BLaER1 treated with 17β-estradiol and CSF1 and Interleukin-3, amounts not matched to agents 10 nM and 100 nM (cell line): Measurements from ENCODE around the gene MYL10.
"Not testable (repeated sequence)": the region's sequence is repeated elsewhere in the genome, so short reads cannot be mapped to it uniquely, and the experiment has no call there.

Experiments used
- H3K27ac ChIP-seq, 11 experiments: shearing (Covaris generic); formaldehyde crosslinking; 2 replicates each; pipeline ENCODE4 v1.8.1; 2022
- H3K27me3 ChIP-seq, 11 experiments: shearing (Covaris generic); formaldehyde crosslinking; 2 replicates each; pipeline ENCODE4 v1.8.1; 2022
- H3K36me3 ChIP-seq, 11 experiments: shearing (Covaris generic); formaldehyde crosslinking; 2 replicates each; pipeline ENCODE4 v1.8.1; 2022
- H3K4me1 ChIP-seq, 10 experiments: shearing (Covaris generic); formaldehyde crosslinking; 2 replicates each; pipeline ENCODE4 v1.8.1; 2022
- H3K4me2 ChIP-seq, 11 experiments: shearing (Covaris generic); formaldehyde crosslinking; 2 replicates each; pipeline ENCODE4 v1.8.1; 2022
- H3K4me3 ChIP-seq, 10 experiments: shearing (Covaris generic); formaldehyde crosslinking; 2 replicates each; pipeline ENCODE4 v1.8.1; 2022
- H3K9ac ChIP-seq, 11 experiments: shearing (Covaris generic); formaldehyde crosslinking; 2 replicates each; pipeline ENCODE4 v1.8.1; 2022
- H3K9me3 ChIP-seq, 11 experiments: shearing (Covaris generic); formaldehyde crosslinking; replicated peaks in 1 of 11; 2 replicates each; pipeline ENCODE4 v1.8.1; 2022
- H4K20me1 ChIP-seq, 11 experiments: shearing (Covaris generic); formaldehyde crosslinking; 2 replicates each; pipeline ENCODE4 v1.8.1; 2022
- Cebpa-rat ChIP-seq, 11 experiments: shearing (Covaris generic); IDR thresholded peaks; 2 replicates each; pipeline ENCODE4 v1.8.1; 2022

MYL10 gene

DNA sequence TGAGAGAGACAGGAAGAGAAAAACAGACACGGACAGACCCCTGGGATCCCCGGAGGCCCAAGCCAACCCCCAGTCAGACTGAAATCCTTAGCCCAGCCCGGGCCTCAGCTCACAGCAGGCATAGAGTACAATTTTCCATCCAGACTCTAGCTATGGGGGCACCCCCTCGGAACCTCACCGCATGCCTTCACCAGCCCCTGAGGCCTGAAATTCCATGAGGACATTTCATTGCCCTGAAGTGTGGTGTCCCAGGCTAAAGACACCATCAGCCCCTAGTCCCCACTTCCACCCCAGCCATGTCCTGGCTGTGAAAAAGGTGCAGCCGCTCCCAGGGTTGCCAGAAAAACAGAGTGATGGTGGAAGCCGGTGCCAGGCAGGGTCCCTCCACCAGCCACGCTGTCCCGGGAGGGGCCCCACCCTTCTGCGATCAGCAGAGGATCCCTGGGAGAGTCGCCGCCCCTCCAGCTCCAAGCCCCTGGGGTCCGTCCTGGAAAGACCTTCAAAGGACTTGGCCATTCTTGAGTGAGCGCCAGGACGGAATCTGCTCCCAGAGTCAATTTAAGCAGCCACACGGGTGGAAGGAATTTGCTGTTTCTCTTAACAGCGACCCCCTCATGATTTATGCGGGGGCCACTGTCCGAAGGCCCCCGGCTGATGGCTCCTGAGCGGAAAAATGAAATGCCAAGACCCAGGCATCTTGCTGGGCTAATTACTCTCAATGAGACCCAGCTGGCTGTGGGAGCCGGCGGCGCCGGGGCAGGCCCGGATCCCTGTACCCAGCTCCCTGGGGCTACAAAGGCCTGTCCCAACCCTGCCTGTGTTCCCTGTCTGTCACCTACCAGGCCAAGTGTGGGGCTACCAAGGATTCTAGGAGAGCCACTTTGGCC lies 23.2 kb downstream of the MYL10 start:
- H3K27ac ChIP-seq = no peak overlapping the region
- no peaks in the 10 kb centered on the region for H3K36me3 ChIP-seq
- no peak for TF ChIP-seq Cebpa-rat (IDR thresholded peaks at IDR 0.05)
- H3K4me1 ChIP-seq = peaks cover 0 to 11% (median 0%) of the 10 kb centered on the region in 10 experiments; a peak in 5 of 20 replicates
- no peaks in the 10 kb centered on the region for H4K20me1 ChIP-seq
- H3K9ac ChIP-seq = peak overlapping the region in 2 of 11 experiments; percentile 0 to 23; a peak in 2 of 22 replicates
- H3K9me3 ChIP-seq = no peaks in the 10 kb centered on the region
- H3K4me2 ChIP-seq = no peak overlapping the region; a peak in 1 of 22 replicates
- no peaks in the 10 kb centered on the region for H3K27me3 ChIP-seq
- H3K4me3 ChIP-seq = no peak overlapping the region

GRCh38 chr7:101604934-101605332 lies 24.2 kb downstream of the MYL10 start:
- H3K4me3 ChIP-seq, H3K27me3 ChIP-seq: not testable (repeated sequence)

DNA sequence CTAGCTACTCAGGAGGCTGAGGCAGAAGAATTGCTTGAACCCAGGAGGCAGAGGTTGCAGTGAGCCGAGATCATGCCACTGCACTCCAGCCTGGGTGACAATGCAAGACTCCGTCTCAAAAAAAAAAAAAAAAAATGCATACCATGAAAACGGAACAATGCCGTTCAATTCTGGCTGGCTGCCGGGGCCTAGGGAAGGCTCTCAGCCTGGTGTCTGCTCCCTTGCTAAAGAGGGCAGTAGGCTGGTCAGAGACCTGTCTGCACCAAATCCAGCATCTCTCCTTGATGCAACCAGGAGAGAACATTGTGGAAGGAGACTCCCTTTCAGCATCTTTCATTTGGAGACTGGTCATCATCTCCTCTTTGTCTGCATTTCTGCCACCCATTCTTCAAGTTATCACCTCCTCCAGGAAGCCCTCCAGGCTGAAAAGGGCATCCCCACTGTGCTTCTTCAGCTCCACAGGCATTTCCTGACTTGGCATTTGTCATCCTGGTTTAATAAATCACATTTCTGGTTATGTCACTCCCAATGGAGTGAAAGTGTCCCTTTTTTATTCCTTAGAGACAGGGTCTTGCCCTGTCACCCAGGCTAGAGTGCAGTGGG lies 24.7 kb downstream of the MYL10 start:
- Histone ChIP-seq H3K4me1 (peaks cover 0 to 11% (median 0%) of the 10 kb centered on the region in 10 experiments; a peak in 5 of 20 replicates), H4K20me1 (no peaks in the 10 kb centered on the region), H3K9ac (no peak overlapping the region), H3K4me3 (no peak overlapping the region), H3K27me3 (no peaks in the 10 kb centered on the region), H3K27ac (no peak overlapping the region), H3K4me2 (no peak overlapping the region), H3K36me3 (no peaks in the 10 kb centered on the region), H3K9me3 (no peaks in the 10 kb centered on the region)
- TF ChIP-seq Cebpa-rat (IDR thresholded peaks at IDR 0.05) = no peak

More at GRCh38 chr7:101604934-101605332, 24.2 kb downstream of the MYL10 start:
- not testable (repeated sequence) for H3K36me3 ChIP-seq, H3K4me2 ChIP-seq, H4K20me1 ChIP-seq, H3K9me3 ChIP-seq, H3K27ac ChIP-seq
- peak overlapping the region in 1 of 11 experiments; percentile 23; a peak in 2 of 22 replicates for H3K9ac ChIP-seq
- H3K4me1 ChIP-seq = peaks cover 0 to 11% (median 0%) of the 10 kb centered on the region in 10 experiments; a peak in 5 of 20 replicates

DNA sequence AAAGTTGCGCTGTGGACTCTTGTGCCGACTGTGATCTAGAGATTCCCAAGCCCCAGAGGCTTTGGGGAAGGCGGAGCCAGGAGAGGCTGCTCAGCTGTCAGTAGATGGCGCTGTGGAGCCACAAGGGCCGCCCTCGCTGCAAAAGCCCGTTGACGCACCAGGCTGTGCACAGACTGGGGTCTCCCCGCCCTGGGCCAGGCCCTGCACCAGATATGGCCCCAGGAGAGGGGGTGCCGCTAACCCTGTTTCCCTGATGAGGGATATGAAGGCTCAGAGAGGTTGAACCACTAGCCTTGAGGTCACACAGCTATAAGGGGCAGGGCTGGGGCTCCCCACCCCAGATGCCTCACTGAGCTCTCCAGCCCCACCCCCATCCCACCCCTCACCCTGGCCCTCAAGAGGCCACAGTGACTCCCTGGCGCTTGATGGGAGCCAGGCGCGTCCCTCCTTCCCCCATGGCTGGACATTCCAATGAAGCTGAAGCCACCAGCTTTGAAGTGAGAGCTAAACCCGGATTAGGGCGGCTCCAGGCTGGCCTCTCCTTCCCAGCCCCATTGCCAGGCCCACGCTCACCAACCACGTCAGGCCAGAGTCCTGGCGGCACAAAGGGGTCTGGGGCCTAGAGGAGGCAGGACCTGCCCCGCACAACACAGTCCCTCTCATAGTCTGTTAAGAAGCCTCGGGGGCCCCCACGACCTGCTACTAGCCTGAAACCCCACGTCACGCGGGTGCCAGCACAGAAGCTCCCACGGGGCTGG lies 26.4 kb downstream of the MYL10 start:
- no peaks in the 10 kb centered on the region for H3K27me3 ChIP-seq
- H3K9ac ChIP-seq = no peak overlapping the region
- no peaks in the 10 kb centered on the region for H3K36me3 ChIP-seq
- H3K9me3 ChIP-seq = no peaks in the 10 kb centered on the region
- no peak overlapping the region for H3K4me3 ChIP-seq
- no peaks in the 10 kb centered on the region for H4K20me1 ChIP-seq
- peaks cover 0 to 21% (median 9%) of the 10 kb centered on the region in 10 experiments; a peak in 9 of 20 replicates for H3K4me1 ChIP-seq
- no peak for TF ChIP-seq Cebpa-rat (IDR thresholded peaks at IDR 0.05)
- H3K27ac ChIP-seq = no peak overlapping the region
- peak overlapping the region in 5 of 11 experiments; percentile 10 to 45 (median 39); a peak in 4 of 22 replicates for H3K4me2 ChIP-seq

GRCh38 chr7:101602082-101602481 lies 27.0 kb downstream of the MYL10 start:
- H3K9me3 ChIP-seq = no peaks in the 10 kb centered on the region
- TF ChIP-seq Cebpa-rat (IDR thresholded peaks at IDR 0.05) = no peak
- no peak overlapping the region for H3K27ac ChIP-seq
- H3K4me3 ChIP-seq = no peak overlapping the region
- H3K4me2 ChIP-seq = no peak overlapping the region
- no peak overlapping the region for H3K9ac ChIP-seq
- no peaks in the 10 kb centered on the region for H4K20me1 ChIP-seq
- no peaks in the 10 kb centered on the region for H3K27me3 ChIP-seq
- no peaks in the 10 kb centered on the region for H3K36me3 ChIP-seq
- peaks cover 0 to 21% (median 9%) of the 10 kb centered on the region in 10 experiments; a peak in 9 of 20 replicates for H3K4me1 ChIP-seq

DNA sequence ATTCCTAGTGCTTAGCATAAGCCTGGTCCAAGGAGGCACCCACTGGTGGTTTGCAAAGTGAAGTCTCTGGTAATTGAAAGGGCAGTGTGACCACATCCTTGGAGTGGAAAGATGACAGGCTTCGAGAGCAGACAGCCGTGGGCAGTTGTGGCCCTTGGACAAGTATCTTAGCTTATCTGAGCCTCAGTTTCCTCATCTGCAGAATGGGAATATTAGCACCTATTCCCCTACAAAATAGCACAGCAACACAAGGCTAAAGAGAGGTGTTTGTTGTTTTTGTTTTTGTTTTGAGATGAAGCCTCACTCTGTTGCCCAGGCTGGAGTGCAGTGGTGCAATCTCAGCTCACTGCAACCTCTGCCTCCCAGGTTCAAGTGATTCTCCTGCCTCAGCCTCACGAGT lies 29.3 kb downstream of the MYL10 start:
- H3K9ac ChIP-seq = no peak overlapping the region
- H3K36me3 ChIP-seq = no peaks in the 10 kb centered on the region
- H3K4me3 ChIP-seq = no peak overlapping the region
- no peaks in the 10 kb centered on the region for H3K27me3 ChIP-seq
- H3K9me3 ChIP-seq = peaks cover 0 to 12% (median 0%) of the 10 kb centered on the region in 11 experiments; a peak in 2 of 22 replicates
- no peak overlapping the region for H3K27ac ChIP-seq
- H3K4me2 ChIP-seq = no peak overlapping the region
- H4K20me1 ChIP-seq = no peaks in the 10 kb centered on the region
- TF ChIP-seq Cebpa-rat (IDR thresholded peaks at IDR 0.05) = no peak
- peaks cover 0 to 15% (median 9%) of the 10 kb centered on the region in 10 experiments; a peak in 9 of 20 replicates for H3K4me1 ChIP-seq

GRCh38 chr7:101598986-101599771 lies 29.9 kb downstream of the MYL10 start:
- Histone ChIP-seq H3K4me2 (peak overlapping the region in 6 of 11 experiments; percentile 24 to 53 (median 34); a peak in 8 of 22 replicates), H3K9ac (0 out of 22 replicates have a peak overlapping the region, but pooled peaks of 2 of the 11 experiments have one; percentile 7 to 24), H3K4me3 (no peak overlapping the region), H3K27ac (peak overlapping the region in 1 of 11 experiments; percentile 11; a peak in 1 of 22 replicates), H3K36me3 (no peaks in the 10 kb centered on the region), H3K4me1 (peaks cover 0 to 15% (median 9%) of the 10 kb centered on the region in 10 experiments; a peak in 9 of 20 replicates), H4K20me1 (no peaks in the 10 kb centered on the region), H3K27me3 (no peaks in the 10 kb centered on the region), H3K9me3 (peaks cover 0 to 12% (median 0%) of the 10 kb centered on the region in 11 experiments; a peak in 2 of 22 replicates)
- no peak for TF ChIP-seq Cebpa-rat (IDR thresholded peaks at IDR 0.05)

DNA sequence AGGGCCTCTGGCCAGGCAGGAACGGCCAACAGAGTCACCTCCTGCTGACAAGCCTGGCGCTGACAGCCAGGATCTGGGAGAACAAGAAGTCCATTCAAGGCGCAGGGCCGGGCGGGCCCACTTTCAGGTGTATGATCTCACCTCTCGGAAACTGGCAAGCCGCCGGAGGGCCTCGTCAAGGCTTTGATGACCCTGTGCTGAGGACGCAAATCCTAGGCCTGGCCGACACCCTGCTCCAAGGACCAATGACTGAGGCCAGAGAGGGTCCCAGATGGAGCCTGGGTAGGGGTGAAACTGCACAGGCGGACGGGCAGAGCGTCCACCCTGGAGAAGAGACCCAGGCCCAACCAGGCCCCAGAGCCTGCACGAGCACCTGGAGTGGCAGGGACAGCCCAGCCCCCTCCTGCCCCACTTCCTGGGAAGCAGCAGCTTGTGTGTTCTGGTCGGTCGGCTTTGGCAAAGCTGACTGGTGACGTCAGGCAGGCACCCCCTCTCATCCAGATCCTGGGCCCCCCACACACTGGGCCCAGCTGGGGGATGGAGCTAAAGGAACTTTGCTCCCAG lies 30.6 kb downstream of the MYL10 start:
- no peaks in the 10 kb centered on the region for H3K27me3 ChIP-seq
- peak overlapping the region in 1 of 11 experiments; percentile 11; a peak in 1 of 22 replicates for H3K27ac ChIP-seq
- TF ChIP-seq Cebpa-rat (IDR thresholded peaks at IDR 0.05) = no peak
- H4K20me1 ChIP-seq = no peaks in the 10 kb centered on the region
- no peak overlapping the region for H3K4me3 ChIP-seq
- H3K9me3 ChIP-seq = peaks cover 0 to 12% (median 0%) of the 10 kb centered on the region in 11 experiments; a peak in 2 of 22 replicates
- H3K36me3 ChIP-seq = no peaks in the 10 kb centered on the region
- peaks cover 0 to 15% (median 9%) of the 10 kb centered on the region in 10 experiments; a peak in 9 of 20 replicates for H3K4me1 ChIP-seq
- peak overlapping the region in 6 of 11 experiments; percentile 24 to 53 (median 34); a peak in 9 of 22 replicates for H3K4me2 ChIP-seq
- H3K9ac ChIP-seq = 0 out of 22 replicates have a peak overlapping the region, but pooled peaks of 3 of the 11 experiments have one; percentile 2 to 24 (median 7)
